GM21786 (cell line): Measurements from ENCODE around the gene PLIN1.

ENCODE experiments used
- ATAC-seq: cut with Tn5 transposase; IDR thresholded peaks from one replicate; pipeline ENCODE4 v1.9.1; 2021; ENCODE audit not compliant: unreplicated experiment

The PLIN1 gene

GRCh38 chr15:89628806-89629715 lies 50.1 kb downstream of the PLIN1 start:
- no peak for ATAC-seq

GRCh38 chr15:89628301-89628700 lies 50.9 kb downstream of the PLIN1 start:
- no peak for ATAC-seq

GRCh38 chr15:89627256-89627970 lies 51.8 kb downstream of the PLIN1 start:
- ATAC-seq: no peak

- no peak for ATAC-seq
These were observed 53.5 kb downstream of the PLIN1 start for GRCh38 chr15:89625716-89626115.

- no peak for ATAC-seq
These were observed 56.0 kb downstream of the PLIN1 start for GRCh38 chr15:89623165-89623564.

- no peak for ATAC-seq
These were observed 57.6 kb downstream of the PLIN1 start for GRCh38 chr15:89621547-89621946.

- ATAC-seq: no peak
These were observed 62.9 kb downstream of the PLIN1 start for GRCh38 chr15:89616228-89616627.

GRCh38 chr15:89615135-89615534 lies 64.0 kb downstream of the PLIN1 start:
- no peak for ATAC-seq
